HepG2 (cell line): ENCODE results near the gene HEMK1.

Source experiments
- BHLHE40 ChIP-seq: IDR thresholded peaks from 2 replicates; pipeline ENCODE4 v1.6.1; 2011; ENCODE audit warnings: low read length, improper control_type of control experiment
- CTCF ChIP-seq: sonication (generic); formaldehyde crosslinking; IDR thresholded peaks from 2 replicates; pipeline ENCODE4 v1.5.0; 2020; ENCODE audit warnings: mild to moderate bottlenecking, missing genetic modification reagents, moderate library complexity
- E2F5 ChIP-seq: sonication (generic); formaldehyde crosslinking; conservative IDR thresholded peaks from 2 replicates; pipeline ENCODE4 v1.4.0; 2020; ENCODE audit warnings: missing genetic modification reagents
- ELK4 ChIP-seq: sonication (generic); formaldehyde crosslinking; IDR thresholded peaks from 2 replicates; pipeline ENCODE4 v1.9.0; 2021; ENCODE audit warnings: missing genetic modification reagents, borderline replicate concordance
- EZH2 ChIP-seq: conservative IDR thresholded peaks from 2 replicates; pipeline ENCODE4 v1.6.1; 2012; ENCODE audit warnings: mild to moderate bottlenecking, low read depth, low read length, moderate library complexity
- FOXJ3 ChIP-seq: sonication (generic); formaldehyde crosslinking; IDR thresholded peaks from 2 replicates; pipeline ENCODE4 v1.4.0; 2020; ENCODE audit warnings: missing genetic modification reagents, mild to moderate bottlenecking, borderline replicate concordance
- IRX3 ChIP-seq: sonication (generic); formaldehyde crosslinking; IDR thresholded peaks from 2 replicates; pipeline ENCODE4 v1.8.1; 2023; ENCODE audit warnings: mild to moderate bottlenecking, low read depth, missing genetic modification reagents, borderline replicate concordance
- JUNB ChIP-seq: sonication (generic); formaldehyde crosslinking; IDR thresholded peaks from 2 replicates; pipeline ENCODE4 v1.8.0; 2022; ENCODE audit warnings: missing genetic modification reagents, mild to moderate bottlenecking, borderline replicate concordance
- JUND ChIP-seq: sonication (generic); formaldehyde crosslinking; IDR thresholded peaks from 2 replicates; pipeline ENCODE4 v1.8.0; 2022; ENCODE audit warnings: mild to moderate bottlenecking, missing genetic modification reagents
- POLR2A ChIP-seq, 2 experiments: IDR thresholded peaks; 2 replicates each; pipeline ENCODE4 v1.6.1; 2011; ENCODE audit warnings: low read depth in 2 of 2, low read length in 2 of 2, mild to moderate bottlenecking in 1 of 2, moderate library complexity in 1 of 2; ENCODE audit not compliant: insufficient read depth in 1 of 2
- POLR2AphosphoS2 ChIP-seq: IDR thresholded peaks from 2 replicates; pipeline ENCODE4 v1.6.1; 2011; ENCODE audit warnings: low read depth, low read length, improper control_type of control experiment
- TEF ChIP-seq: sonication (generic); formaldehyde crosslinking; IDR thresholded peaks from 2 replicates; pipeline ENCODE4 v1.5.0; 2020; ENCODE audit warnings: missing genetic modification reagents
- ZHX1 ChIP-seq: sonication (generic); formaldehyde crosslinking; IDR thresholded peaks from 2 replicates; pipeline ENCODE4 v1.8.1; 2022; ENCODE audit warnings: low read depth, mild to moderate bottlenecking, missing genetic modification reagents
- ZNF331 ChIP-seq: sonication (generic); formaldehyde crosslinking; IDR thresholded peaks from 2 replicates; pipeline ENCODE4 v1.4.0; 2020; ENCODE audit warnings: missing genetic modification reagents

GRCh38 chr3:50572801-50573371, 3.6 kb downstream of the HEMK1 start:
- TF ChIP-seq POLR2AphosphoS2 (no peak), E2F5 (CRISPR knock-in tag) (no peak), CTCF (CRISPR knock-in tag) (no peak), ELK4 (CRISPR knock-in tag) (no peak), IRX3 (CRISPR knock-in tag) (no peak), POLR2A (IDR thresholded peaks at IDR 0.05; ENCODE audit: insufficient read depth in 1 of 2, low read depth in 2 of 2, low read length in 2 of 2) (no peak), JUNB (CRISPR knock-in tag) (no peak), BHLHE40 (no peak), TEF (CRISPR knock-in tag) (no peak), FOXJ3 (CRISPR knock-in tag) (no peak), ZNF331 (no peak), EZH2 (no peak), JUND (CRISPR knock-in tag) (no peak), ZHX1 (CRISPR knock-in tag) (no peak)
